GM19023 (cell line): ENCODE data around the gene BAIAP2.

Source experiments
- ATAC-seq: cut with Tn5 transposase; IDR thresholded peaks from one replicate; pipeline ENCODE4 v1.9.1; 2021; ENCODE audit warnings: mild to moderate bottlenecking, moderate library complexity; ENCODE audit not compliant: unreplicated experiment

Gene BAIAP2

DNA sequence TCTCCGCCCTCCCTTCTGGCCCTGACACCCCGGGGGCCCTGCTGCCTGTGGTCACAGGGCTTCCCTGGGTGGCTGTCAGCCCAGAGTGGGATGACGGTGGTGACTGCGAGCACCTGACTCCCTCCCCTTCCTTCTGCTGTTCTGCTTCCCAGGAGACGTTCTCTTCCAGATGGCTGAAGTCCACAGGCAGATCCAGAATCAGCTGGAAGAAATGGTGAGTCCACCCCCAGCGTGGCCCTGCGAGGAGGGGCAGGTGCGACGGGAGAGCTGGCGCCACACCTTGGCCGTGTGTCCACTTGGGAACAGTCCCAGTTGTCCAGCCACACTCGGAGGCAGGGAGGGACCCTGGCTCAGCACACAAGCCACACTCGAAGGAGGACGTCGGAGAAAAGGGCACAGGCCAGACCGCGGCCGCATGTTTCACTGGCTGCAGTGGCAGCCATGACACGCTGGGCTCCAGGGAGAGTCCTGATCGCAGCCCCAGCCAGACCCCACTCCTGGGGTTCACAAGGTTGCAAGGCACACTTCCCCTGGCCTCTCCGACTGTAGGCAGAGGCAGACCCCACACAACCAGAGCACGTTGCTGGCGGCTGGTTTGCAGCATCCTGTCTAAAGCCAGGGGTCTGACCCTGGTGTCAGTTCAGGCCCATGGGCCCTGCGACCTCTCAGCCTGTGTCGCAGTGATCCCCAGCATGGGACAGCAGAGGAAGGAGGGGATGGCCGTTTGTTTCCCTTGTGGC is 49.9 kb downstream of the BAIAP2 start:
- no peak for ATAC-seq

DNA sequence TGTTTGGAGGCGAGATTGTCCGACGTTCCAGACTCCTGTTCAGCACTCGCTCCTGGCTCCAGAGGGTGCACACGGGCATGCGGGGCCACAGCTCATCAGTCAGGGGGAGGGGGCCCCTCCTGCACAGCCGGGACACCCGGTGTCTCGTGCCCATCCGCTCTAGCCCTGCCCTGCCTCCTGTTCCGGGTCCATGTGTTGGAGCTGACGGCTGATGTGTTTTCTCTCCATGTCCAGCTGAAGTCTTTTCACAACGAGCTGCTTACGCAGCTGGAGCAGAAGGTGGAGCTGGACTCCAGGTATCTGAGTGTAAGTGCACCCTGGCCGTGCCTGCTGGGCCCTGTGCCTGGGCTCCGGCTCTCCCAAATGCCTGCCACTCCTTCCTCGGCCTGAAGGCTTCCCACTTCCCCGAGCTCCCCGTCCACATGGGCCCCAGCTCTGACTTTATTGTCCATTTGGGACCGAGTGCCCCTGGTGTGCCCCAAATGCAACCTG is 50.5 kb downstream of the BAIAP2 start:
- ATAC-seq: no peak

DNA sequence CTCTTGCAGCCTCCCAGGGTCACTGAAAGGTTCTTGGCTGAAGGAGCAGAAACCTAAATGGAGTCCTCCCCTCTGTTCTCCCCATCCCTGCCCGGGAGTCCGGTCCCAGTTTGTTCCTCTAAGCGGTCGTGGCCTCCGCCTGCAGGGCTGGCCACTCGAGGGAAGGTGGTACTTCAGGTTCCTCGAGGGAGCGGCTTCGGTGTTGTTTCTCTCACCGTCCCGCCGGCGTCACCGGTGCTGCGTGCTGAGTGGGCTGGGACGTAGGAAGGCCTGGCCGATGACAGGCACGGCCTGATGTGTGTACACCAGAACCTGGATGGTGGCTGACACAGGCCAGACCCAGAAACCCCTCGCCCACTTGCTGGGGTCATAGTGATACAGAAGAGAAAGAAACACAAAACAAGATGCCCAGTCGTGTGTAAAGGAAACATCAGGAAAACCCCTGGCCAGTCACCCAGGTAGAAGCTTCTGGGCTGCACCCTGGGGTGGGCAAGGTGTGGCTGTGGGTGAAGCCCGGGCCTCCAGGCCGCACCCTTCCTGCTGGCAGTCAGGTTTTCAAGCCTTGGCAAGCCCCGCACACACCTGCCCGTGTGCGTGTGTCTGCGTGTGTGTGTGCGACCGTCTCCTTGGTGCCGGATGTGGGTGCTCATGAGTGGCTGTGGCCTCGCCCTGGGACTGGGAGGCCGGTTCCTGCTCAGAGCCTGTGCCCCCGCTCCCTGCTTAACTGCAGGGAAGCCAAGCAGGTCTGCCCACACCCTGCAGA is 52.0 kb downstream of the BAIAP2 start:
- no peak for ATAC-seq

GRCh38 chr17:81090361-81091136 is 55.6 kb downstream of the BAIAP2 start:
- no peak for ATAC-seq

DNA sequence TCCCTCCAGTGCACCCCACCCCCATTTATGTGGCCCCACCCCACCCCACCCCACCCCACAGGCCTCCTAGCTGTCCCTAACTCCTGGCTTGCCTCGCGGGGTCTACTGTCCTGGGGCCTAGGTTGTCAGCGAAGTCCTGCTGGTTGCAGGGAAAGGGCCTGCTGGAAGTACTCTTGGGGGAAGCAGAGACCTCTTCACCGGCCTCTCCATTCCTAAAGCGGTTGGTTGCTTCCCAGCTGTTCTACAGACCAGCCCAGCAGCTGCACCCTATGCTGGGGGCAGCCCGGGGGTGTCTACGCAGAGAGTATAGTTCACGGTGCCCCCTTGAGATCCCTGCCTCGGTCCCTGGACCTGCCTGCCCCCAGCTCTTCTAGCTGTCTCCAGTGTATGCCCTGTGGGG is 56.2 kb downstream of the BAIAP2 start:
- no peak for ATAC-seq

DNA sequence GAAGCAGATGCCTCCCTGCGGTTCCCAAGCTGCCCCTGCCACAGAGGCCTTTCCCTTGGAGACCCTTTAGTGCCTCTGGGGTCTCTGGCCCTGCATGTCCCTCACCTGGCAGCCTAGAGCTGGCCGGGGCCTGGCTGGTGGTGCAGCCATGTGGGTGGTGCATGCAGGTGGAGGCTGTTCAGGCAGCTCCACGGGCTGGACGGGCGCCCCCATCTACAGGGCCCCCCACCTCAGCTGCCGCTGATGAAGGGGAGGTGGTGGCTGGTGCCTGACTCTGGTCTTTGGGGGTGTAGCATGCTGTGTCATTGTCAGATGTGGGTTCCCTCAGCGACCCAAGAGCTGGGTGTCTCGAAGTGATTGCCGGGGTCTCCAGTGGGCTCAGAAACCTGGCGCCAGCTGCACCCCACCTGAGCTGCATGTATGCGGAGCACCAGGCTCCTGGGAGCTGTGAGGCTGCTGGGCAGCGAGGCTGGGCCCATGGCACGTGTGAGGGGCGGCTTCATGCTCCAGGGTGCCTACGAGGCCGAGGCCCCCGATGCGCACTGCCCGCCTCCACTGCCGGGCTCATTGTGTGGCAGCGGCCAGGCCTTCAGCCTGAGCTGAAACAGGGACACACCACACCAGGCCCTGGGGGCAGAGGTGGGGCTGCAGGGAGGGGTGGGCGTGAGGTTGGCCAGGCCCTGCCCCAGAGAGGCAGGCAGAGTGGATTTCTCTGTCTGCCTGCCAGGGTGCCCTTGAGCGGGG is 57.0 kb downstream of the BAIAP2 start:
- ATAC-seq: no peak

- ATAC-seq: no peak
These were observed 57.7 kb downstream of the BAIAP2 start for GRCh38 chr17:81092518-81093095.

GRCh38 chr17:81093619-81094508 is 58.9 kb downstream of the BAIAP2 start:
- ATAC-seq: no peak

- ATAC-seq: no peak
These were observed 59.8 kb downstream of the BAIAP2 start for GRCh38 chr17:81094509-81095382.

GRCh38 chr17:81095383-81095762 is 60.4 kb downstream of the BAIAP2 start:
- no peak for ATAC-seq

DNA sequence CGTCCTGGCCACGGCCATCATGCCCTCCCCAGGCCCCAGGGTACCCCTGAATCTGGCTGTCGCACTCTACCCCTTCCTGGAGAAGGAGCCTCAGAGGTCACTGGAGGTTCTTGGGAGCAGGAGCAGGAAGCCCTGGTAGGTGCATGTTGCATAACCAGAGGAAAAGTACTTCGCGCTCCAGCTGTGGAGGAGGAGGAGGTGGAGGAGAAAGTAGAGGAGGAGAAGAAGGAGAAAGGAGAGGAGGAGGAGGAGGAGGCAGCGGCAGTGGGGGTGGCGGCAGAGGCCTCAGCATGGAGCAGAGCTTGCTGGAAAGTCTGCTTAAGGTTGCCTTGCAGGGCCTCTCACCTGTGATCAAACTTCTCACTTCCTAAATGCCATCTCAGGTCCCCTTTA is 61.8 kb downstream of the BAIAP2 start:
- no peak for ATAC-seq

GRCh38 chr17:81097134-81097942 is 62.4 kb downstream of the BAIAP2 start:
- no peak for ATAC-seq

DNA sequence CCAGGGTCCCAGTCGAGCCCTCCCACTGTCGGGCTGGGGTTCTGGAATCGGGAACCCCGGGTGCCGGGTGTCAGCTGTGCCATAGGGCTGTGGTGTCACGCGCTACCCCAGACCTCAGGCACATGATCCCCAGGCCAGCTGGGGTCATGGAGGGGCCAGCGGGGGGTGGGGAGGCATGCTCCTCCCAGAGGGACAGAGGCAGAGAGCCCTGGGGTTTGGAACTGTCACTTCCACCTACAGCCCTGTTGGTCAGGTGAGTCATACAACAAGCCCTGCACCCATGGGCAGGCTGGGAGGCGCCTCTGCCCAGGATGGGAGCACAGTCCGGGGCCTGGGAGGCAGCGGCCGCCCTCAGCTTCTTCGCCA is 63.0 kb downstream of the BAIAP2 start:
- ATAC-seq: no peak

DNA sequence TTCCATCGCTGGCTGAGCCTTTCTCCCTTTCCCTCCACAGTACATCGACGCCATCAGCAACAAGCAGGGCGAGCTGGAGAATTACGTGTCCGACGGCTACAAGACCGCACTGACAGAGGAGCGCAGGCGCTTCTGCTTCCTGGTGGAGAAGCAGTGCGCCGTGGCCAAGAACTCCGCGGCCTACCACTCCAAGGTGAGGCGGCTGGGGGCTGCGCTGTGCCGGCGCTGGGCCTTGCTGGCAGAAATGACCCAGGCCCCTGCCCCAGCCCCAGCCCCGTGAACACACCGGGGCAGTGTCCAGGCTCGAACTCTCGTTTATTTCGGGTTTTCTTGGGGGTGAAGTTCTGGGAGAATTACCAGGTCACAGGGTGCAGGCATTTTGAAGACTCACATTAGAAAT is 64.9 kb downstream of the BAIAP2 start:
- no peak for ATAC-seq

DNA sequence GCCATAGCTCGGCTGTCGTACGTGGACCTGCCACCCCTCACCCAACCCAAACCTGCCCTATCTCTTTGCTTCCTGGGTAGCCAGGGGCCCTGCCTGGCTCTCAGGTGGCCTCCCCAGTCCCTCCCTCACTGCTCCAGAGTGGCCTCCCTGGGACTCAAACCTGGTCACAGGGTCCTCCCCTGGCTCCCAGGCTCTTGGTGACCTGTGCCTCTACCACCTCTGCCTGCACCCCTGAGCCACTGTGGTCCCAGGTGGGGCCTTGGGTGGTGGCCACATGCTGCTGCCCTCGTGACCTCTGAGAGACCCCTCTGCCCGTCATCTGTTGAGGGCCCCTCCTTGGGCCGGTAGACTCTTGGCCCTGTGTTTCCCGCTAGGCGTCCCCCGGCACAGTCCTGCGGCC is 65.7 kb downstream of the BAIAP2 start:
- no peak for ATAC-seq

GRCh38 chr17:81101614-81102306 is 66.8 kb downstream of the BAIAP2 start:
- peak; percentile 61 for ATAC-seq

DNA sequence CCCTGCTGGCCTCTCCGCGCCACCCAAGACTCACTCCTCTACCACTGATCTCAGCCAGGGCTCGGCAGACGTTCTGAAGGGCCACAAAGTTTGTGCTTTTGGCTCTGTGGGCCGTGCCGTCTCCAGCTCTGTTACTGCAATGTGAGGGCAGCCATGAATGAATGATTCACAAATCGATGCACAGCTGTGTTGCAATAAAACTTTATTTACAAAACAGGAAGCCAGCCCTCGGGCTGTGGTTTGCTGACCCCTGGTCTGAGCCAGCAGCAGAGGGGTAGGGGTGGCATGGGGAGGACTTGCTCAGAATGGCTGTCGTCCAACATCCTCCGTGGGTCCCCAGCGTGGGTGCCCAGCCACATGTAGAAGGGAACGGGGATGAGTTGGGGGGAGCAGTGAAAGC is 67.4 kb downstream of the BAIAP2 start:
- ATAC-seq: no peak
